ENCODE measurements around the gene MELTF. TPM values are rescaled to one million over a fixed set of nuclear protein-coding genes. Genes with fewer than 3 reads are reported as not detected.
A peak's percentile ranks its signal among the peaks of the same experiment; 100 is the strongest.

The MELTF gene
- total and polyA plus RNA-seq, 2 of the 13 experiments (the other 11 are each of a cell fraction or from before 2014, with no cell fraction given): 3.2 to 7.5 TPM

DNA sequence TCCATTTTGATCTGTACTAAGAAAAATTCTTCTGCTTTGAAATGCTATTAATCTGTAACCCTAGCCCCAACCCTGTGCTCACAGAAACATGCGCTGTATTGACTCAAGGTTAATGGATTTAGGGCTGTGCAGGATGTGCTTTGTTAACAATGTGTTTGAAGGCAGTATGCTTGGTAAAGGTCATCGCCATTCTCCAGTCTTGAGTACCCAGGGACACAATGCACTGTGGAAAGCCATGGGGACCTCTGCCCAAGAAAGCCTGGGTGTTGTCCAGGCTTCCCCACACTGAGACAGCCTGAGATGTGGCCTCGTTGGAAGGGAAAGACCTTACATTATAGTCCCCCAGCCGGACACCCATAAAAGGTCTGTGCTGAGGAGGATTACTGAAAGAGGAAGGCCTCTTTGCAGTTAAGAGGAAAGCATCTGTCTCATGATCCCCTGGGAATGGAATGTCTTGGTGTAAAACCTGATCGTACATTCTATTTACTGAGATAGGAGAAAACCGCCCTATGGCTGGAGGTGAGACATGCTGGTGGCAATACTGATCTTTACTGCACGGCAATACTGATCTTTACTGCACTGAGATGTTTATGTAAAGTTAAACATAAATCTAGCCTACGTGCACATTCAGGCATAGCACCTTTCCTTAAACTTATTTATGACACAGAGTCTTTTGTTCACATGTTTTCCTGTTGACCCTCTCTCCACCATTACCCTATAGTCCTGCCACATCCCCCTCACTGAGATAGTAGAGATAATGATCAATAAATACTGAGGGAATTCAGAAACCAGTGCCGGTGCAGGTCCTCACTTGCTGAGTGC, 67.3 kb downstream of the MELTF start (continued):
- no peak; the same call in 1 of the 2 replicates for TF ChIP-seq STAT6 (CRISPR knock-in tag; IDR thresholded peaks at IDR 0.05; ENCODE audit: borderline replicate concordance)
- TF ChIP-seq KDM1A (CRISPR knock-in tag; IDR thresholded peaks at IDR 0.05): no peak
- TF ChIP-seq GTF2F1 (IDR thresholded peaks at IDR 0.05; ENCODE audit: low read length): no peak
- no peak for TF ChIP-seq SMYD3 (CRISPR knock-in tag; IDR thresholded peaks at IDR 0.05)
- no peak for TF ChIP-seq SNRNP70 (IDR thresholded peaks at IDR 0.05; ENCODE audit: low read depth, low read length)
- no peak for TF ChIP-seq HNF4G (IDR thresholded peaks at IDR 0.05; ENCODE audit: borderline replicate concordance, low read depth, low read length)
- TF ChIP-seq HNF4G (CRISPR knock-in tag; IDR thresholded peaks at IDR 0.05; ENCODE audit: borderline replicate concordance, low read depth): no peak
- no peak for TF ChIP-seq ZNF10 (CRISPR knock-in tag; IDR thresholded peaks at IDR 0.05; ENCODE audit: borderline replicate concordance, low read depth)
- TF ChIP-seq YY1 (IDR thresholded peaks at IDR 0.05; ENCODE audit: insufficient read depth, insufficient replicate concordance, low read depth, low read length): no peak
- peak; percentile 53 for TF ChIP-seq HDAC1 (CRISPR knock-in tag; IDR thresholded peaks at IDR 0.05)
- no peak for TF ChIP-seq ETV6 (CRISPR knock-in tag; conservative IDR thresholded peaks at IDR 0.05)
- no peak for TF ChIP-seq NRL (CRISPR knock-in tag; IDR thresholded peaks at IDR 0.05; ENCODE audit: borderline replicate concordance)
- no peak for TF ChIP-seq DR1 (CRISPR knock-in tag; IDR thresholded peaks at IDR 0.05)
- TF ChIP-seq NFE2 (CRISPR knock-in tag; IDR thresholded peaks at IDR 0.05): no peak
- peak; percentile 50; the same call in 1 of the 2 replicates for TF ChIP-seq PHF21A (CRISPR knock-in tag; IDR thresholded peaks at IDR 0.05)
- TF ChIP-seq SRSF9 (IDR thresholded peaks at IDR 0.05; ENCODE audit: borderline replicate concordance, insufficient read depth, low read depth, low read length, poor library complexity, severe bottlenecking): no peak
- TF ChIP-seq, protein P1, sequence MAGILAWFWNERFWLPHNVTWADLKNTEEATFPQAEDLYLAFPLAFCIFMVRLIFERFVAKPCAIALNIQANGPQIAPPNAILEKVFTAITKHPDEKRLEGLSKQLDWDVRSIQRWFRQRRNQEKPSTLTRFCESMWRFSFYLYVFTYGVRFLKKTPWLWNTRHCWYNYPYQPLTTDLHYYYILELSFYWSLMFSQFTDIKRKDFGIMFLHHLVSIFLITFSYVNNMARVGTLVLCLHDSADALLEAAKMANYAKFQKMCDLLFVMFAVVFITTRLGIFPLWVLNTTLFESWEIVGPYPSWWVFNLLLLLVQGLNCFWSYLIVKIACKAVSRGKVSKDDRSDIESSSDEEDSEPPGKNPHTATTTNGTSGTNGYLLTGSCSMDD (CRISPR knock-in tag; IDR thresholded peaks at IDR 0.05): no peak
- no peak for TF ChIP-seq GTF3A (CRISPR knock-in tag; conservative IDR thresholded peaks at IDR 0.05)
- no peak for TF ChIP-seq BRCA1 (CRISPR knock-in tag; IDR thresholded peaks at IDR 0.05)
- TF ChIP-seq, protein P2, sequence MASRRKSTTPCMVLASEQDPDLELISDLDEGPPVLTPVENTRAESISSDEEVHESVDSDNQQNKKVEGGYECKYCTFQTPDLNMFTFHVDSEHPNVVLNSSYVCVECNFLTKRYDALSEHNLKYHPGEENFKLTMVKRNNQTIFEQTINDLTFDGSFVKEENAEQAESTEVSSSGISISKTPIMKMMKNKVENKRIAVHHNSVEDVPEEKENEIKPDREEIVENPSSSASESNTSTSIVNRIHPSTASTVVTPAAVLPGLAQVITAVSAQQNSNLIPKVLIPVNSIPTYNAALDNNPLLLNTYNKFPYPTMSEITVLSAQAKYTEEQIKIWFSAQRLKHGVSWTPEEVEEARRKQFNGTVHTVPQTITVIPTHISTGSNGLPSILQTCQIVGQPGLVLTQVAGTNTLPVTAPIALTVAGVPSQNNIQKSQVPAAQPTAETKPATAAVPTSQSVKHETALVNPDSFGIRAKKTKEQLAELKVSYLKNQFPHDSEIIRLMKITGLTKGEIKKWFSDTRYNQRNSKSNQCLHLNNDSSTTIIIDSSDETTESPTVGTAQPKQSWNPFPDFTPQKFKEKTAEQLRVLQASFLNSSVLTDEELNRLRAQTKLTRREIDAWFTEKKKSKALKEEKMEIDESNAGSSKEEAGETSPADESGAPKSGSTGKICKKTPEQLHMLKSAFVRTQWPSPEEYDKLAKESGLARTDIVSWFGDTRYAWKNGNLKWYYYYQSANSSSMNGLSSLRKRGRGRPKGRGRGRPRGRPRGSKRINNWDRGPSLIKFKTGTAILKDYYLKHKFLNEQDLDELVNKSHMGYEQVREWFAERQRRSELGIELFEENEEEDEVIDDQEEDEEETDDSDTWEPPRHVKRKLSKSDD (CRISPR knock-in tag; IDR thresholded peaks at IDR 0.05; ENCODE audit: low read depth): no peak
- TF ChIP-seq ZKSCAN1 (IDR thresholded peaks at IDR 0.05; ENCODE audit: low read length): no peak
- no peak for TF ChIP-seq ZSCAN20 (CRISPR knock-in tag; IDR thresholded peaks at IDR 0.05; ENCODE audit: borderline replicate concordance)
- TF ChIP-seq JARID2 (CRISPR knock-in tag; IDR thresholded peaks at IDR 0.05; ENCODE audit: insufficient replicate concordance): no peak
- TF ChIP-seq ZNF761 (CRISPR knock-in tag; conservative IDR thresholded peaks at IDR 0.05): 0 out of 2 replicates have a peak, but pooled peaks have one; percentile 14

All from HepG2 (cell line).